ENCODE results near the gene P2RY11. TPM values are rescaled to one million over a fixed set of nuclear protein-coding genes. Genes with fewer than 3 reads are reported as not detected.

P2RY11 gene
- polyA plus RNA-seq, 2 of the 4 experiments (the other 2 are of a cell fraction): 1.9 to 6.4 TPM

DNA sequence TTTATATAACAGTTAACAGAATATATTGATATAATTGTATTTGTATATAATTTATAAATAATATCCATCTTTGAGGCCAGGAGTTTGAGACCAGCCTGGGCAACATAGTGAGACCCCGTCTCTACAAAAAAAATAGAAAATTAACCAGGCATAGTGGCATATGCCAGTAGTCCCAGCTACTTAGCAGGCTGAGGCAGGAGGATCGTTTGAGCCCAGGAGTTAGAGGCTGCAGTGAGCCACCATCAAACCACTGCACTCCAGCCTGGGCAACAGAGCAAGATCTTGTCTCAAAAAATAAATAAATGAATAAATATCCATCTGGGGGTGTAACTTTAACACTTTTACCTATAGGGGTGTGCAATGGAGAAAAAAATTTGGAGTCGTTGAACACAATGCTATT, 26.7 kb upstream of the P2RY11 start:
- CTCF ChIA-PET: interaction anchor here (1.2 kb wide), 3 partner anchors 14 to 165 kb away, joined by 3 read pairs; no protein-coding TSS in a partner anchor
- Histone ChIP-seq H3K27ac (no peak overlapping the region), H3K4me3 (no peak overlapping the region), H3K4me1 (peaks cover 4% of the 10 kb centered on the region; the same call in 2 of the 3 replicates), H3K4me2 (no peak overlapping the region), H3K9me3 (no peaks in the 10 kb centered on the region)
- WGBS (ENCODE audit: missing lambda C conversion rate): 63% methylated on average over 3 of the region's 3 CpGs
- DNase-seq (ENCODE audit: low read depth in 1 of 2, low spot score in 1 of 2) (no peak), ATAC-seq (no peak), FAIRE-seq (no peak)
- TF ChIP-seq, protein P1, sequence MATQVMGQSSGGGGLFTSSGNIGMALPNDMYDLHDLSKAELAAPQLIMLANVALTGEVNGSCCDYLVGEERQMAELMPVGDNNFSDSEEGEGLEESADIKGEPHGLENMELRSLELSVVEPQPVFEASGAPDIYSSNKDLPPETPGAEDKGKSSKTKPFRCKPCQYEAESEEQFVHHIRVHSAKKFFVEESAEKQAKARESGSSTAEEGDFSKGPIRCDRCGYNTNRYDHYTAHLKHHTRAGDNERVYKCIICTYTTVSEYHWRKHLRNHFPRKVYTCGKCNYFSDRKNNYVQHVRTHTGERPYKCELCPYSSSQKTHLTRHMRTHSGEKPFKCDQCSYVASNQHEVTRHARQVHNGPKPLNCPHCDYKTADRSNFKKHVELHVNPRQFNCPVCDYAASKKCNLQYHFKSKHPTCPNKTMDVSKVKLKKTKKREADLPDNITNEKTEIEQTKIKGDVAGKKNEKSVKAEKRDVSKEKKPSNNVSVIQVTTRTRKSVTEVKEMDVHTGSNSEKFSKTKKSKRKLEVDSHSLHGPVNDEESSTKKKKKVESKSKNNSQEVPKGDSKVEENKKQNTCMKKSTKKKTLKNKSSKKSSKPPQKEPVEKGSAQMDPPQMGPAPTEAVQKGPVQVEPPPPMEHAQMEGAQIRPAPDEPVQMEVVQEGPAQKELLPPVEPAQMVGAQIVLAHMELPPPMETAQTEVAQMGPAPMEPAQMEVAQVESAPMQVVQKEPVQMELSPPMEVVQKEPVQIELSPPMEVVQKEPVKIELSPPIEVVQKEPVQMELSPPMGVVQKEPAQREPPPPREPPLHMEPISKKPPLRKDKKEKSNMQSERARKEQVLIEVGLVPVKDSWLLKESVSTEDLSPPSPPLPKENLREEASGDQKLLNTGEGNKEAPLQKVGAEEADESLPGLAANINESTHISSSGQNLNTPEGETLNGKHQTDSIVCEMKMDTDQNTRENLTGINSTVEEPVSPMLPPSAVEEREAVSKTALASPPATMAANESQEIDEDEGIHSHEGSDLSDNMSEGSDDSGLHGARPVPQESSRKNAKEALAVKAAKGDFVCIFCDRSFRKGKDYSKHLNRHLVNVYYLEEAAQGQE (IDR thresholded peaks at IDR 0.05): no peak
- TF ChIP-seq USF2 (IDR thresholded peaks at IDR 0.05) (no peak), RFX5 (IDR thresholded peaks at IDR 0.05) (no peak), MAX (IDR thresholded peaks at IDR 0.05) (no peak), RNF2 (IDR thresholded peaks at IDR 0.05; ENCODE audit: borderline replicate concordance, low read depth) (no peak), NR3C1 (IDR thresholded peaks at IDR 0.05) (no peak), EP300 (IDR thresholded peaks at IDR 0.05) (no peak), ZSCAN20 (CRISPR knock-in tag; IDR thresholded peaks at IDR 0.05) (no peak), BHLHE40 (IDR thresholded peaks at IDR 0.05; ENCODE audit: low read depth, low read length) (no peak), E2F6 (IDR thresholded peaks at IDR 0.05; ENCODE audit: borderline replicate concordance, low read depth) (no peak)
- POLR2A ChIA-PET: no interaction called here

GRCh38 chr19:10085641-10086590, 25.6 kb upstream of the P2RY11 start, which contains the start of gene SHFL:
Gene SHFL (plus strand): TSS chr19:10086317. CDS start chr19:10086428, 111 bp downstream.
- POLR2A ChIA-PET: no interaction called here
- CTCF ChIA-PET: no interaction called here
- DNase-seq (ENCODE audit: low read depth in 1 of 2, low spot score in 1 of 2): peak in 1 of 2 experiments; percentile 44
- peak; percentile 96 for TF ChIP-seq KDM1A (IDR thresholded peaks at IDR 0.05; ENCODE audit: low read depth)
- no peak for TF ChIP-seq ZNF302 (CRISPR knock-in tag; IDR thresholded peaks at IDR 0.05)
- TF ChIP-seq MYC (IDR thresholded peaks at IDR 0.05; ENCODE audit: borderline replicate concordance, low read length): no peak
- TF ChIP-seq PHF8 (IDR thresholded peaks at IDR 0.05; ENCODE audit: borderline replicate concordance, low read depth): peak; percentile 47; the same call in 1 of the 2 replicates
- TF ChIP-seq HDAC2 (IDR thresholded peaks at IDR 0.05): peak; percentile 87; the same call in 1 of the 2 replicates
- peak; percentile 92 for TF ChIP-seq CHD4 (IDR thresholded peaks at IDR 0.05; ENCODE audit: borderline replicate concordance)
- FAIRE-seq: no peak
- peaks cover 4% of the 10 kb centered on the region; the same call in 2 of the 3 replicates for H3K4me1 ChIP-seq
- peak within 1 kb of the TSS; percentile 85 for H3K4me2 ChIP-seq
- peak within 1 kb of the TSS; percentile 80 for H3K4me3 ChIP-seq
- no peaks in the 10 kb centered on the region for H3K9me3 ChIP-seq
- peak; percentile 91 for ATAC-seq
- H3K27ac ChIP-seq: peak within 1 kb of the TSS; percentile 91 to 98
- whole genome bisulfite sequencing (ENCODE audit: missing lambda C conversion rate): 20% methylated on average over 9 of the region's 81 CpGs
